ENCODE data around the gene IDE.
"Not testable (repeated sequence)": the region's sequence is repeated elsewhere in the genome, so short reads cannot be mapped to it uniquely, and the experiment has no call there.

Gene IDE

GRCh38 chr10:92413519-92413918 is 160.4 kb downstream of the IDE start:
- no peak for DNase-seq

GRCh38 chr10:92413011-92413410 is 160.9 kb downstream of the IDE start:
- DNase-seq = no peak

- no peak for DNase-seq
These were observed 162.5 kb downstream of the IDE start for GRCh38 chr10:92411406-92411805.

- no peak for DNase-seq
These were observed 163.4 kb downstream of the IDE start for GRCh38 chr10:92410501-92410900.

GRCh38 chr10:92408017-92408361 is 165.9 kb downstream of the IDE start:
- DNase-seq = no peak

GRCh38 chr10:92407305-92408016 is 166.4 kb downstream of the IDE start:
- DNase-seq = no peak

GRCh38 chr10:92405419-92405924 is 168.4 kb downstream of the IDE start:
- DNase-seq = no peak

GRCh38 chr10:92404612-92405418 is 169.1 kb downstream of the IDE start:
- DNase-seq = no peak

GRCh38 chr10:92402234-92402633 is 171.7 kb downstream of the IDE start:
- not testable (repeated sequence) for DNase-seq

All from activated CD8-positive, alpha-beta memory T cell treated with anti-CD3 and anti-CD28 coated beads, Interleukin-2, amount 50 U/mL, for 48 hours (primary cell).